ENCODE measurements around the gene FBXO48.

FBXO48 gene

DNA sequence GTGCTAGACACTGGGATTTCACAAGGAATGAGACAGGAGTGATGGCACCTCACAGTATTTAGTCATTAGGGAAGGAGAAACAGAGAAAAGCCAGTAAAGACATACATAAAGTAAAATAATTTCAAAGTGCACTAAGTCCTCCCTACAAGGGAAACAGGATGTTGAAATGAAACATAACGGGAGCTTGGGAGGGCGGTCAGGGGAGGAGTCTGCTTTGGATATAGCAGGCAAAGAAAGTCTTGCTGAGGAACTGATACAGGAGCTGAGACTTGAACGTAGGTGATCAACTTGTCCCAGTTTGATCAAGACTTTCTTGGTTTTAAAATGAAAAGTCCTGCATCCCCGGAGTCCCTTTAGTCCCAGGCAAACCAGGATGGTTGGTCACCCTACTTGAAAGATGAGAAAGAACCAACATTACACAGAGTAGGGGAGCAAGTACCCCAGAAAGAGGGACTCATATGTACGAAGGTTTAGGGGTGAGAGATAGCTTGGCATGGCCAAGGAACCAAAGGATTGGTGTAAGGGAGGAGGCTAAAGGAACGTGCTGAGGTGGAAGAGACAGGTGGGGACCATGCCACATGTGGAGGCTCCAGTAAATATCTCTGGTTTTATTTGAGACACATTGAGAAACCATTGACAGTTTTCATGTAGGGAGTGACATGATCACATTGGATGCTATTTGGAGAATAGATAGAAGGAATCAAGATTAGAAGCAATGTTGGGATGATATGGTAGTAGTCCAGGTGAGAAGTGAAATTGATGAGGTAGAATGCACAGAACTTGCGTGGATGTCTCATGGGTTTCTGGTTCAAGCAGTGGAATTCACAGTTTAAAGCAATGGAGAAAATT is 28.4 kb downstream of the FBXO48 start:
- DNase-seq (ENCODE audit: low spot score), result no peak

- no peak for DNase-seq (ENCODE audit: low spot score)
These were observed 30.8 kb downstream of the FBXO48 start for GRCh38 chr2:68436270-68436669.

- no peak for DNase-seq (ENCODE audit: low spot score)
These were observed 31.5 kb downstream of the FBXO48 start for GRCh38 chr2:68435615-68436014.

DNA sequence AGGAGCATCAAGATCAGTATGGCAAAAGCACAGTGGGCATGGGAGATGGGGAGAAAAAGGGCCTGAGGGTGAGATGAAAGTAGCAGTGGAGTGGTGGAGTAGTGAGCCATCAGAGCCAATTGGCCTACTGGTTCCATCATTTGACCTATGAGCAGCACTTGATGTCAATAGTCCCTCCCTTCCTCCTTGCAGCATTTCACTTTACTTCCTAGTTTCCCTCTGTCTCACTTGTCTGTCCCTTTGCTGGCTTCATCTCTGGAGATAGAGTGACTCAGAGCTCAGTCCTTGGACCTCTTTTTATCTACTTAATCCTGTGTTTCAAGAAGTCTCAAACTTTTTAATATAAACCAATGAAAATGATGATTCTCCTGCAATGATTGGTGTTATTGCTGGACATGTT is 32.1 kb downstream of the FBXO48 start:
- no peak for DNase-seq (ENCODE audit: low spot score)

- no peak for DNase-seq (ENCODE audit: low spot score)
These were observed 34.1 kb downstream of the FBXO48 start for GRCh38 chr2:68432696-68433658.

DNA sequence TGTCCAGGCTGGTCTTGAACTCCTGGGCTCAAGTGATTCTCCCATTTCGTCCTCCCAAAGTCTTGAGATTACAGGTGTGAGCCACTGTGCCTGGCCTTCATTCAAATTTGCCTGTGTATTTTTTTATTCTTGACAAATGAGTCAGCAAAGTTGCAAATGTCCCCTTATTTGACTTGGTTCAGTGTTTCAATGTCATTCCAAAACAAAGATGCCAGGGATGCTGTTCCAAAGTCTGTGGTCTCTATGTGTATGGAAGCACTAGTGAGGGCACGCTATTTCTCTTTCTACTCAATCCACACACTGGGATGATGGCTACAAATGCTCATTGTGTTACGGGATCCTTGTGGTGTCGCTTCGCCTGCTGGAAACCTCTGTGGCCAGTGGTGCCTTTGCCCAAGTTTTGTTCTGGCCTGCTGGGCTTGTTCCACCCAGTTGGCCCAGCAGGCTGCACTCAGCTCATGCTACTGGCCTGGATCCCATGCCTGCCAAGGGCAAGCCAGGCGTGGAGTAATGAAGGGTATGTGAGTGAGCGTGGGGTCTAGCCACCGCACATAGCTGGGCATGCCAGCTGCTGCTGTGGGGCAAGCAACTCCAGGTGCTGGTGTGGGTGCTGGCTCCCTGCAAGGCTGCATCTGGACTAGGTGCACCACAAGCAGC is 35.6 kb downstream of the FBXO48 start:
- no peak for DNase-seq (ENCODE audit: low spot score)

DNA sequence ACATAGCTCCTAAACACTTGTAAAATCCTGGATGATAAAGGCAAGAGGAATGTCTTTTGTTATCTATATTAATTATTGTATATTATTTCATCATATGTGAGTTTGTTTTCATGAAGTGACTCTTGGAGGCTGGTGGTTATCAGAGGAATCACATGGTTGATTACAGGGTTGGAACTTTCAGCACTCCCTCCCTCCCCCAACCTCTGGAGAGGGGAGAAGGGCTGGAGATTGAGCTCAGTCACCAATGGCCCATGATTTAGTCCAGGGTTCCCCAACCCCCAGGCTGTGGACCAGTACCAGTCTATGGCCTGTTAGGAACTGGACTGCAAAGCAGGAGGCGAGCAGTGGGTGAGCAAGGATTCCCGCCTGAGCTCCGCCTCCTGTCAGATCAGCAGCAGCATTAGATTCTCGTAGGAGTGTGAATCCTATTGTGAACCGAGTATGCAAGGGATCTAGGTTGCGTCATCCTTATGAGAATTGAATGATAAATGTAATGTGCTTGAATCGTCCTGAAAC is 37.7 kb downstream of the FBXO48 start:
- no peak for DNase-seq (ENCODE audit: low spot score)

- no peak for DNase-seq (ENCODE audit: low spot score)
These were observed 38.3 kb downstream of the FBXO48 start for GRCh38 chr2:68428746-68429145.

GRCh38 chr2:68428126-68428525 is 39.0 kb downstream of the FBXO48 start:
- no peak for DNase-seq (ENCODE audit: low spot score)

DNA sequence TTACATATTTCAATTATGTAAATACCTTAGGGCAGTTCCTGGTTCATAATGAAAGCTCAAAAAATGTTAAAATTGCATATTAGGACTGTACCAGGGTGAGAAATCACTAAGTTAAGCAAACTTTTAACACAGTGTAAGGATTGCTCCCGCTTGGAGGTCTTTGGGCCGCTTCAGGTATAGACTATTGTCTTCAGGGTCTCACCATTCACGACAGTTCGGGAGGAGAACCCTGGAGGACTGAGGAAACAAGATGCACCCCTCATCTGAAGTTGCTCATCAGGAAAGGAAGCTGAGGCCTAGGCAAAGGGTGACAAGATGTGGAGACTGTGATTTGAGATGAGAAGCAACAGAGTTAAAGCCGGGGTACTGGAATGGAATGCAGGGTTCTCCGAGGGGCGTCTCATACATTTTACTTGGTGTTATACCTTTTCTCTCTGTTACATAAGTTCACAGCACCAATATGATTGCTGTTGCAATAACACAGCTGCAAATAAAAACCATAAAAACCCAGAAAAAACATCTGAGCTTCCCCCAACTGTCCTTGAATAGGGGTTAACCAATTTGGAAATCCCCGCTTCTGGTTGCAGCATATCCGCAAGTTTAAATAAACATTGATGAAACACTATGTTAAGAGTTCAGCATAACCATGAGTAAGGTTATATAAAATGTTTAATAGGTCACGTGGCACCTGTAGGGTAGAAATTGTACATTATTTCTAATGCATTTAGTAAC is 40.1 kb downstream of the FBXO48 start:
- no peak for DNase-seq (ENCODE audit: low spot score)

DNA sequence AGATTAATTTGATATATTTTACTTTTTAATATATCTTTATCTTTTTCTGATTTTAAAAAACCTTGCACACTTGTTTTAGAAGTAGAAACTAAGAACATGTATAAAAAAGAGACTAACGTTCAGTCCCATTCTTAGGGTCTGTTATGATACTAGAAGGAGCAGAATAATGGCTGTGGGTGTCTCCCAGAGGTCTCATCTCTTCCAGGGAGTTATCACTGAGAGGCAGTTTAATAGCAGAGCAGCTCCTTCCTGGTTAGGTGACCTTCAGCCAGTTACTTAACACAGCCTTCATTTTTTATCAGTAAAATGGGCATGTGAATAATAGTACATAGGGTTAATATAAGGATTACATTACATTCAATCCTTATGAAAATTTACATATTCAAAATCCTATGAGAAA is 40.6 kb downstream of the FBXO48 start:
- no peak for DNase-seq (ENCODE audit: low spot score)

- DNase-seq (ENCODE audit: low spot score), result no peak
These were observed 41.6 kb downstream of the FBXO48 start for GRCh38 chr2:68425503-68425902.

GRCh38 chr2:68423966-68424650 is 43.0 kb downstream of the FBXO48 start:
- no peak for DNase-seq (ENCODE audit: low spot score)

- DNase-seq (ENCODE audit: low spot score), result no peak
These were observed 46.7 kb downstream of the FBXO48 start for GRCh38 chr2:68420254-68420910.

- DNase-seq (ENCODE audit: low spot score), result no peak
These were observed 48.2 kb downstream of the FBXO48 start for GRCh38 chr2:68418855-68419254.

DNA sequence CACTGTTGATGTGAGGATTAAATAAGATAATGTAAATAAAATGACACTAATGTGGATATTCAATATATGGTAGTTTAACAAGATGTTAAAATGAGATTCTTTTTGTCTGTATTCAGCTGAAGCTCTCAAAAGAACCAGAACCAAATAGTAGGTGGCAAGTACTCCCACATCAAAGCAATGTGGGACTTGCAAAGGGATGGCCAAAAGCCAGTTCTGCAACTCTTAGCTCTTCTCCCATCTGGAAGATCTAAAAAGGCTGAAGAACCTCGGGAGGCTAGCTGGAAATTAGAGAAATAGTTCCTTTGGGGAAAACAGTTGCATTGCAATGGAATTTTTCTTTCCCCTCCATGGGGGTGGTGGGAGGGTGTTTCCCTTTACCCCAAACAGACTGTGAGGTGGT is 48.7 kb downstream of the FBXO48 start:
- DNase-seq (ENCODE audit: low spot score), result no peak

DNA sequence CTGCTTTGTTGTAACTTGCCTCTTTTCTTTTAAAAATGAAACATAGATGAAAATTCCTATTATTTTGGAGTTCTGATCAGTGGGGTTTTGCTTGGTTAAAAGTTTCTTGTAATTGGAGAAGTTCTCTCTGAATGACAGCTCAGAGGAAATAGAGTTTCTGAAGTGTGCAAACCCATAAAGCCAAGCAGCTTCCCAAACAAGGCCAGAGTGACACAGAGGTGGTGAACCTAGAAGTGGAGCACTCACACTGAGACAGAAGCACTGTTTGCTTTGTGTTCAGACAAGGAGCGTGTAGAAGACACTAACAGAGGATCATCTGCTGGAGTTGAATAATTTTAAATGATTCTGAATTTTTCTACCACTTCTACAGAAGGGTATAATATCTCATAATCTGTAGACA is 49.2 kb downstream of the FBXO48 start:
- DNase-seq (ENCODE audit: low spot score), result no peak

DNA sequence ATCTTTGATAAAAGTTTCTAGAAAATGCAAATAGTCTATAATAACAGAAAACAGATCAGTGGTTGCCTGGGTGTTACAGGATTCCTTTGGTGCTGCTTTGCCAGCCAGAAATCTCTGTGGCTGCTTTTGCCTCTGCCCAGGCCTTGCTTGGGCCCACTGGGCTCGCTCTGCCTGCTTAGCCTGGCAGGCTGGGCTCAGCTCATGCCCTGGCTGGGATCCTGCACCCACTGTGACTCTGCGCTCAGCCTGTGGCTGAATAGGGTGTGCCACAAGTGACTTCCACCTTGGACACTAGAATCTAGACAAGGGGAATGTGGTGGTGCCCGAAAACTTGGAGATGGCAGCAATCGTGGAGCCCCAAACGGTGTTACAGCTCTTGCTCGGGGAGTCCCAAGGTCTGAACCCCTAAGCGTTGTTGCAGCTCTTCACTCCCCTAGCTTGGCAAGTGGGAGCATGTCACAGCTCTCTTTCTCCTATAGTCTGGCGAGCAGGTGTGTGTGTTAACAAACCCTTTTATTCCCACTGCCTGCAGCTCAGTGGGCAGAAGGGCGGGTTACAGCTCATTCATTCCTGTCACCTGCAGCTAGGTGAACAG is 50.9 kb downstream of the FBXO48 start:
- DNase-seq (ENCODE audit: low spot score), result no peak

- no peak for DNase-seq (ENCODE audit: low spot score)
These were observed 51.6 kb downstream of the FBXO48 start for GRCh38 chr2:68415521-68415920.

- DNase-seq (ENCODE audit: low spot score), result no peak
These were observed 52.2 kb downstream of the FBXO48 start for GRCh38 chr2:68414876-68415275.
